Sigmoid colon (tissue), 4 donors: ENCODE results near the gene BRIP1.

Source experiments
- EP300 ChIP-seq, 4 donors: sonication (generic); formaldehyde crosslinking; IDR thresholded peaks; one replicate each; pipeline ENCODE4 v1.6.1; 2017; ENCODE audit warnings: antibody characterized with exemption in 4 of 4
- POLR2A ChIP-seq, 2 donors: fragments of 450-650 bp; IDR thresholded peaks; one replicate each; pipeline ENCODE4 v1.6.1; 2016; ENCODE audit warnings: antibody characterized with exemption in 2 of 2, mild to moderate bottlenecking in 2 of 2, moderate library complexity in 2 of 2
- TF ChIP-seq, protein P1 (sequence below), 4 experiments: fragments of 450-650 bp in 3 of 4; fragments of 200-600 bp in 1 of 4; IDR thresholded peaks; one replicate each; pipeline ENCODE4 v1.5.1; 2016 to 2019; ENCODE audit warnings: antibody characterized with exemption in 4 of 4, mild to moderate bottlenecking in 3 of 4, moderate library complexity in 2 of 4

DNA sequence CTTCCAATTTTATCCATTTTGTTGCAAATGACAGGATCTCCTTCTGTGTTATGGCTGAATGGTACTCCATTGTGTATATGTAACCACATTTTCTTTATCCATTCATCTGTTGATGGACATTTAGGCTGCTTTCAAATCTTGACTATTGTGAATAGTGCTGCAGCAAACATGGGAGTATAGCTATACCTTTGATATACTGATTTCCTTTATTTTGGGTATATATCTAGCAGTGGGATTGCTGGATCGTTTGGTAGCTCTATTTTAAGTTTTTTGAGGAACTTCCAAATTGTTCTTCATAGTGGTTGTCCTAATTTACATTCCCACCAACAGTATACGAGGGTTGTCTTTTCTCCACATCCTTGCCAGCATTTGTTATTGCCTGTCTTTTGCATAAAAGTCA is 67.8 kb downstream of the BRIP1 start:
- TF ChIP-seq, protein P1, sequence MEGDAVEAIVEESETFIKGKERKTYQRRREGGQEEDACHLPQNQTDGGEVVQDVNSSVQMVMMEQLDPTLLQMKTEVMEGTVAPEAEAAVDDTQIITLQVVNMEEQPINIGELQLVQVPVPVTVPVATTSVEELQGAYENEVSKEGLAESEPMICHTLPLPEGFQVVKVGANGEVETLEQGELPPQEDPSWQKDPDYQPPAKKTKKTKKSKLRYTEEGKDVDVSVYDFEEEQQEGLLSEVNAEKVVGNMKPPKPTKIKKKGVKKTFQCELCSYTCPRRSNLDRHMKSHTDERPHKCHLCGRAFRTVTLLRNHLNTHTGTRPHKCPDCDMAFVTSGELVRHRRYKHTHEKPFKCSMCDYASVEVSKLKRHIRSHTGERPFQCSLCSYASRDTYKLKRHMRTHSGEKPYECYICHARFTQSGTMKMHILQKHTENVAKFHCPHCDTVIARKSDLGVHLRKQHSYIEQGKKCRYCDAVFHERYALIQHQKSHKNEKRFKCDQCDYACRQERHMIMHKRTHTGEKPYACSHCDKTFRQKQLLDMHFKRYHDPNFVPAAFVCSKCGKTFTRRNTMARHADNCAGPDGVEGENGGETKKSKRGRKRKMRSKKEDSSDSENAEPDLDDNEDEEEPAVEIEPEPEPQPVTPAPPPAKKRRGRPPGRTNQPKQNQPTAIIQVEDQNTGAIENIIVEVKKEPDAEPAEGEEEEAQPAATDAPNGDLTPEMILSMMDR (IDR thresholded peaks at IDR 0.05) = no peak
- TF ChIP-seq POLR2A (IDR thresholded peaks at IDR 0.05) (no peak), EP300 (IDR thresholded peaks at IDR 0.05) (no peak)
